Limb (tissue), 2 donors: ENCODE results near the gene ERC2.
A peak's percentile ranks its signal among the peaks of the same experiment; 100 is the strongest.

Source experiments
- DNase-seq, 2 donors: peaks; one replicate each; pipeline ENCODE4 v3.0.0-alpha.2; 2016; ENCODE audit errors: extremely low spot score in 2 of 2

ERC2 gene

GRCh38 chr3:55686426-55687254, 781.6 kb downstream of the ERC2 start:
- no peak for DNase-seq

- DNase-seq = no peak
These were observed 784.5 kb downstream of the ERC2 start for GRCh38 chr3:55683666-55684270.

- no peak for DNase-seq
These were observed 785.8 kb downstream of the ERC2 start for GRCh38 chr3:55682461-55682860.

- DNase-seq = no peak
These were observed 789.6 kb downstream of the ERC2 start for GRCh38 chr3:55678546-55679216.

GRCh38 chr3:55676643-55677042, 791.6 kb downstream of the ERC2 start:
- DNase-seq = no peak

GRCh38 chr3:55675478-55675877, 792.8 kb downstream of the ERC2 start:
- no peak for DNase-seq

- DNase-seq = no peak
These were observed 794.5 kb downstream of the ERC2 start for GRCh38 chr3:55673764-55674163.

- DNase-seq = no peak
These were observed 799.1 kb downstream of the ERC2 start for GRCh38 chr3:55669133-55669532.

- no peak for DNase-seq
These were observed 799.9 kb downstream of the ERC2 start for GRCh38 chr3:55668359-55668758.

GRCh38 chr3:55664387-55664786, 803.9 kb downstream of the ERC2 start:
- DNase-seq = no peak

GRCh38 chr3:55662683-55663082, 805.6 kb downstream of the ERC2 start:
- no peak for DNase-seq

- DNase-seq = no peak
These were observed 806.7 kb downstream of the ERC2 start for GRCh38 chr3:55661571-55661970.

GRCh38 chr3:55661141-55661540, 807.1 kb downstream of the ERC2 start:
- DNase-seq = no peak

GRCh38 chr3:55660642-55661041, 807.6 kb downstream of the ERC2 start:
- no peak for DNase-seq

- no peak for DNase-seq
These were observed 808.6 kb downstream of the ERC2 start for GRCh38 chr3:55659701-55660100.

GRCh38 chr3:55658690-55659562, 809.3 kb downstream of the ERC2 start:
- DNase-seq = no peak

GRCh38 chr3:55658270-55658669, 810.0 kb downstream of the ERC2 start:
- no peak for DNase-seq

- no peak for DNase-seq
These were observed 812.7 kb downstream of the ERC2 start for GRCh38 chr3:55655544-55655943.

- DNase-seq = peak in 1 of 2 donors; percentile 15
These were observed 814.0 kb downstream of the ERC2 start for GRCh38 chr3:55654123-55654760.

GRCh38 chr3:55651011-55651410, 817.3 kb downstream of the ERC2 start:
- DNase-seq = no peak

- no peak for DNase-seq
These were observed 818.3 kb downstream of the ERC2 start for GRCh38 chr3:55650011-55650410.
